GM19193 (cell line): ENCODE measurements around the gene TESK2.

Source experiments
- POLR2A ChIP-seq: IDR thresholded peaks from 4 replicates; pipeline ENCODE4 v1.6.1; 2011; ENCODE audit not compliant: insufficient read depth, insufficient read length; ENCODE audit errors: extremely low read depth

Gene TESK2

GRCh38 chr1:45490626-45491486, at the start of gene TESK2:
TESK2 (minus strand) TSS chr1:45491163; CDS start chr1:45457785, 33,378 bp downstream.
- TF ChIP-seq POLR2A: peak; percentile 88

GRCh38 chr1:45536886-45537285, 45.9 kb upstream of the TESK2 start:
- no peak for TF ChIP-seq POLR2A

- TF ChIP-seq POLR2A: no peak
These were observed 45.2 kb upstream of the TESK2 start for GRCh38 chr1:45535988-45536766.

- no peak for TF ChIP-seq POLR2A
These were observed 40.9 kb upstream of the TESK2 start for GRCh38 chr1:45531873-45532272.

GRCh38 chr1:45530632-45531135, 39.7 kb upstream of the TESK2 start:
- no peak for TF ChIP-seq POLR2A

- no peak for TF ChIP-seq POLR2A
These were observed 35.2 kb upstream of the TESK2 start for GRCh38 chr1:45526135-45526644.

- no peak for TF ChIP-seq POLR2A
These were observed 31.6 kb upstream of the TESK2 start for GRCh38 chr1:45522324-45523104.

- peak; percentile 100 for TF ChIP-seq POLR2A
These were observed 30.7 kb upstream of the TESK2 start, which contains the start of gene PRDX1 for GRCh38 chr1:45521413-45522323. PRDX1 (minus strand) TSS chr1:45521884; CDS start chr1:45519043, 2,841 bp downstream.

GRCh38 chr1:45518910-45519309, 27.9 kb upstream of the TESK2 start:
- TF ChIP-seq POLR2A: no peak

GRCh38 chr1:45516465-45516864, 25.5 kb upstream of the TESK2 start:
- TF ChIP-seq POLR2A: no peak

- TF ChIP-seq POLR2A: no peak
These were observed 25.1 kb upstream of the TESK2 start for GRCh38 chr1:45516036-45516435.

- no peak for TF ChIP-seq POLR2A
These were observed 21.7 kb upstream of the TESK2 start for GRCh38 chr1:45512641-45513054.

- no peak for TF ChIP-seq POLR2A
These were observed 20.1 kb upstream of the TESK2 start for GRCh38 chr1:45510972-45511527.
